NCI-H187 (cell line): ENCODE measurements around the gene SPATA24.
"Not testable (repeated sequence)": the region's sequence is repeated elsewhere in the genome, so short reads cannot be mapped to it uniquely, and the experiment has no call there.

Experiments
- DNase-seq, 2 experiments: peaks; one replicate each; lab custom pipeline; 2025; lab: John Stamatoyannopoulos, UW

The SPATA24 gene

GRCh38 chr5:139416651-139417050 is 12.8 kb upstream of the SPATA24 start:
- no peak for DNase-seq

- no peak for DNase-seq
Measured at GRCh38 chr5:139415869-139416268, 12.0 kb upstream of the SPATA24 start.

GRCh38 chr5:139415221-139415861 is 11.5 kb upstream of the SPATA24 start:
- no peak for DNase-seq

GRCh38 chr5:139414581-139415130 is 10.8 kb upstream of the SPATA24 start:
- DNase-seq: no peak

- no peak for DNase-seq
Measured at GRCh38 chr5:139413963-139414362, 10.1 kb upstream of the SPATA24 start.

GRCh38 chr5:139413153-139413552 is 9.3 kb upstream of the SPATA24 start:
- no peak for DNase-seq

GRCh38 chr5:139410993-139411828 is 7.3 kb upstream of the SPATA24 start:
- no peak for DNase-seq

GRCh38 chr5:139410121-139410992 is 6.5 kb upstream of the SPATA24 start:
- DNase-seq: no peak

GRCh38 chr5:139409116-139409515 is 5.2 kb upstream of the SPATA24 start:
- DNase-seq: not testable (repeated sequence)

GRCh38 chr5:139408191-139408590 is 4.3 kb upstream of the SPATA24 start:
- DNase-seq: no peak

GRCh38 chr5:139407517-139407916 is 3.6 kb upstream of the SPATA24 start:
- no peak for DNase-seq

- no peak for DNase-seq
Measured at GRCh38 chr5:139406963-139407362, 3.1 kb upstream of the SPATA24 start.

GRCh38 chr5:139404484-139404840 is 573 bp upstream of the SPATA24 start:
- DNase-seq: no peak

GRCh38 chr5:139403418-139403786 is 487 bp downstream of the SPATA24 start:
- DNase-seq: no peak

- no peak for DNase-seq
Measured at GRCh38 chr5:139402561-139403158, 1.2 kb downstream of the SPATA24 start.

- no peak for DNase-seq
Measured at GRCh38 chr5:139401546-139401945, 2.3 kb downstream of the SPATA24 start.

- no peak for DNase-seq
Measured at GRCh38 chr5:139399501-139400121, 4.3 kb downstream of the SPATA24 start.

- no peak for DNase-seq
Measured at GRCh38 chr5:139397921-139398320, 6.0 kb downstream of the SPATA24 start.

GRCh38 chr5:139396691-139397090 is 7.2 kb downstream of the SPATA24 start:
- DNase-seq: no peak

GRCh38 chr5:139395844-139396640 is 7.8 kb downstream of the SPATA24 start:
- no peak for DNase-seq
